ENCODE data around the gene ST3GAL5.
"Not testable (repeated sequence)": the region's sequence is repeated elsewhere in the genome, so short reads cannot be mapped to it uniquely, and the experiment has no call there.

Gene ST3GAL5

GRCh38 chr2:85893428-85894258 is 4.9 kb upstream of the ST3GAL5 start:
- DNase-seq: no peak

- no peak for DNase-seq
These were observed 3.6 kb upstream of the ST3GAL5 start for GRCh38 chr2:85892216-85892944.

- peak in 1 of 3 donors; percentile 40 for DNase-seq
These were observed 1.9 kb upstream of the ST3GAL5 start for GRCh38 chr2:85890522-85891176.

- no peak for DNase-seq
These were observed 964 bp upstream of the ST3GAL5 start for GRCh38 chr2:85889627-85890281.

GRCh38 chr2:85888020-85888683 is 638 bp downstream of the ST3GAL5 start:
- peak; percentile 39 to 51 (median 47) for DNase-seq

- peak; percentile 78 to 83 (median 80) for DNase-seq
These were observed 1.2 kb downstream of the ST3GAL5 start for GRCh38 chr2:85887566-85888019.

- DNase-seq: peak; percentile 94 to 97 (median 97)
These were observed 2.2 kb downstream of the ST3GAL5 start for GRCh38 chr2:85886590-85886989.

GRCh38 chr2:85886141-85886540 is 2.6 kb downstream of the ST3GAL5 start:
- DNase-seq: no peak

- not testable (repeated sequence) for DNase-seq
These were observed 7.0 kb downstream of the ST3GAL5 start for GRCh38 chr2:85881781-85882180.

GRCh38 chr2:85880716-85881328 is 8.0 kb downstream of the ST3GAL5 start:
- not testable (repeated sequence) for DNase-seq

GRCh38 chr2:85878719-85879370 is 9.9 kb downstream of the ST3GAL5 start:
- DNase-seq: no peak

GRCh38 chr2:85875350-85876050 is 13.3 kb downstream of the ST3GAL5 start:
- DNase-seq: peak; percentile 66 to 86 (median 77)

GRCh38 chr2:85873679-85874078 is 15.1 kb downstream of the ST3GAL5 start:
- DNase-seq: no peak

- no peak for DNase-seq
These were observed 16.1 kb downstream of the ST3GAL5 start for GRCh38 chr2:85872536-85873161.

- DNase-seq: no peak
These were observed 17.2 kb downstream of the ST3GAL5 start for GRCh38 chr2:85871494-85872164.

GRCh38 chr2:85868822-85869221 is 20.0 kb downstream of the ST3GAL5 start:
- DNase-seq: no peak

- DNase-seq: no peak
These were observed 21.1 kb downstream of the ST3GAL5 start for GRCh38 chr2:85867556-85868292.

GRCh38 chr2:85867121-85867520 is 21.7 kb downstream of the ST3GAL5 start:
- DNase-seq: no peak

- no peak for DNase-seq
These were observed 22.6 kb downstream of the ST3GAL5 start for GRCh38 chr2:85866165-85866659.
